Colon (tissue), 2 donors: ENCODE measurements around the gene DPY19L3.

Source experiments
- FAIRE-seq: peaks from 2 replicates; lab custom pipeline; 2012; peaks lifted over from hg19 to GRCh38; lab: Jason Lieb, UNC
- donor health status: control.
- donor health status: control.

The DPY19L3 gene

GRCh38 chr19:32522967-32523366 lies 117.4 kb downstream of the DPY19L3 start:
- FAIRE-seq, result no peak

- FAIRE-seq, result no peak
Observed at GRCh38 chr19:32526895-32527294, 121.3 kb downstream of the DPY19L3 start.

DNA sequence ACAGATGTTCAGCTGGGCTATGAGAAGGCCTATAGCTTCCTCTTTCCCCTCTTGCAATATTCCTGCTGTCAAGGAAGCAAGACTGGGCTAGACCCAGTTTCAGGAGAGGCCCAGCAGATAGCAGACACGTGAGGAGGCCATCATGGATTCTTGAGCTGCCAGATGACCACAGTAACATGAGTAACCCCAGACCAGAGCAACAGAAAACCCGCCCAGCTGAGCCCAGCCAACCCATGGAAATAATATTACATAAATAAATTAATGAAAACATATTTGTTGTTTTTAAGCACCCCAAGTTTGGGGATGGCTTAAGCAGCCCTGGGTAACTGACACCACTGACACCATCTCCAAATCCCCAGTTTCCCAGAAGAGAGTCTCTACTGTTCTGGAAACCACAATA lies 125.2 kb downstream of the DPY19L3 start:
- FAIRE-seq, result no peak

GRCh38 chr19:32532233-32532632 lies 126.7 kb downstream of the DPY19L3 start:
- FAIRE-seq, result no peak
